ENCODE measurements around the gene GPR68.

DNA sequence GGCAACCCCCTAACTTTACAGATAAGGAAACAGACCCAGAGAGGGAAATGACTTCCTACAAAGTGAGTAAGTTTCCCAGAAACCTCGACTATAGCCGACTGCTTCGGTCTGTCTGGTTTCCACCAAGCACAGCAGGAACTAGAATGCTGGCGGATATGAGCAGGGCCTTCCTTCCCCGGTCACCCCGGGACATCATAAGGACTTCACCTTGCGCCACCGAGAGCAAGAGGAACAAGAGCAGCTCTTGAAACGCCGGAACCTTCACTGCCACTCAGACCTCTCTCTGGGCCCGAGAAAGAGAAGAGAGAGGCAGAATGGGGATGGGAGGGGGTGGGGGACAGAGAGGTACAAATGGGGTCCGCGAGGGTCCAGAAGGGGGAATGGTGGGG is 29.4 kb upstream of the GPR68 start:
- TF ChIP-seq TAF1 (IDR thresholded peaks at IDR 0.05; ENCODE audit: low read depth) (no peak), CEBPB (IDR thresholded peaks at IDR 0.05) (no peak), RAD21 (IDR thresholded peaks at IDR 0.05; ENCODE audit: low read depth) (no peak), NFIC (IDR thresholded peaks at IDR 0.05) (no peak)

All from Ishikawa (cell line).